Parathyroid adenoma (tissue), 2 donors: ENCODE measurements around the gene FAM120AOS.

ENCODE experiments used
- H2AFZ ChIP-seq: fragments of 300-600 bp; sonication (generic); one replicate; pipeline ENCODE4 v1.7.0; 2017; ENCODE audit warnings: antibody characterized with exemption, mild to moderate bottlenecking
- H3K27ac ChIP-seq: fragments of 300-600 bp; sonication (generic); one replicate; pipeline ENCODE4 v1.7.0; 2017
- H3K27me3 ChIP-seq: fragments of 300-600 bp; sonication (generic); one replicate; pipeline ENCODE4 v1.7.0; 2017; ENCODE audit warnings: low read length; ENCODE audit not compliant: control insufficient read depth, insufficient read depth
- H3K36me3 ChIP-seq: fragments of 300-600 bp; sonication (generic); one replicate; pipeline ENCODE4 v1.7.0; 2017; ENCODE audit warnings: low read length; ENCODE audit not compliant: control insufficient read depth, insufficient read depth
- H3K4me1 ChIP-seq: fragments of 300-600 bp; sonication (generic); one replicate; pipeline ENCODE4 v1.7.0; 2017; ENCODE audit warnings: control low read depth
- H3K4me2 ChIP-seq: fragments of 300-600 bp; sonication (generic); one replicate; pipeline ENCODE4 v1.7.0; 2017; ENCODE audit warnings: low read length
- H3K4me3 ChIP-seq: fragments of 300-600 bp; sonication (generic); one replicate; pipeline ENCODE4 v1.7.0; 2017; ENCODE audit warnings: low read depth, low read length
- H3K79me2 ChIP-seq: fragments of 300-600 bp; sonication (generic); one replicate; pipeline ENCODE4 v1.7.0; 2017; ENCODE audit warnings: control low read depth
- H3K9ac ChIP-seq: fragments of 300-600 bp; sonication (generic); one replicate; pipeline ENCODE4 v1.7.0; 2017; ENCODE audit warnings: mild to moderate bottlenecking
- H3K9me3 ChIP-seq: fragments of 300-600 bp; sonication (generic); one replicate; pipeline ENCODE4 v1.7.0; 2017; ENCODE audit warnings: low read length; ENCODE audit not compliant: control insufficient read depth
- TF ChIP-seq, protein P1 (sequence below): fragments of 300-600 bp; sonication (generic); IDR thresholded peaks from one replicate; pipeline ENCODE4 v1.7.0; 2017; ENCODE audit warnings: antibody characterized with exemption, mild to moderate bottlenecking
- donor health status: primary hyperparathyroidism.

Gene FAM120AOS

DNA sequence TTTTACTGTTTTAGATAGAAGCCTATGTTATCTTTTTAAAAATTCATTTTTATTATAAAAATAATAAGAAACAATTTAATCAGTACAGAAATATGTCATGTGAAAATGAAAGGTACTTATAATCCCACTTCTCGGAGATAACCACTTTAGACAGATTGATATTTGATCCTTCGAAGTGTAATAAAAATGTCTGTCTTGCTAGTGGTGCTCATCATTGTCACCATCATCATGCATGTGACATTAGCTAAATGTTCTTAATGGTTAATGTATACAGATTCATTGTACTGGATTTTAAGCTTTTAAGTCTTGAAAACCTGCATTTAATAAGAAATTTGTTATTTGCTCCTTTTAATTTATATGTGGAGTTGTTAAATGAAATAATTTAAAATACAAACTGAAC, 30.1 kb upstream of the FAM120AOS start:
- no peaks in the 10 kb centered on the region for H3K4me1 ChIP-seq
- no peaks in the 10 kb centered on the region for H3K9me3 ChIP-seq
- TF ChIP-seq, protein P1, sequence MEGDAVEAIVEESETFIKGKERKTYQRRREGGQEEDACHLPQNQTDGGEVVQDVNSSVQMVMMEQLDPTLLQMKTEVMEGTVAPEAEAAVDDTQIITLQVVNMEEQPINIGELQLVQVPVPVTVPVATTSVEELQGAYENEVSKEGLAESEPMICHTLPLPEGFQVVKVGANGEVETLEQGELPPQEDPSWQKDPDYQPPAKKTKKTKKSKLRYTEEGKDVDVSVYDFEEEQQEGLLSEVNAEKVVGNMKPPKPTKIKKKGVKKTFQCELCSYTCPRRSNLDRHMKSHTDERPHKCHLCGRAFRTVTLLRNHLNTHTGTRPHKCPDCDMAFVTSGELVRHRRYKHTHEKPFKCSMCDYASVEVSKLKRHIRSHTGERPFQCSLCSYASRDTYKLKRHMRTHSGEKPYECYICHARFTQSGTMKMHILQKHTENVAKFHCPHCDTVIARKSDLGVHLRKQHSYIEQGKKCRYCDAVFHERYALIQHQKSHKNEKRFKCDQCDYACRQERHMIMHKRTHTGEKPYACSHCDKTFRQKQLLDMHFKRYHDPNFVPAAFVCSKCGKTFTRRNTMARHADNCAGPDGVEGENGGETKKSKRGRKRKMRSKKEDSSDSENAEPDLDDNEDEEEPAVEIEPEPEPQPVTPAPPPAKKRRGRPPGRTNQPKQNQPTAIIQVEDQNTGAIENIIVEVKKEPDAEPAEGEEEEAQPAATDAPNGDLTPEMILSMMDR = no peak
- peaks cover 40% of the 10 kb centered on the region for H3K79me2 ChIP-seq
- H3K4me3 ChIP-seq = no peak overlapping the region
- H3K4me2 ChIP-seq = no peak overlapping the region
- H2AFZ ChIP-seq = no peak overlapping the region
- no peak overlapping the region for H3K27ac ChIP-seq
- H3K36me3 ChIP-seq = no peaks in the 10 kb centered on the region
- no peaks in the 10 kb centered on the region for H3K27me3 ChIP-seq
- no peak overlapping the region for H3K9ac ChIP-seq

DNA sequence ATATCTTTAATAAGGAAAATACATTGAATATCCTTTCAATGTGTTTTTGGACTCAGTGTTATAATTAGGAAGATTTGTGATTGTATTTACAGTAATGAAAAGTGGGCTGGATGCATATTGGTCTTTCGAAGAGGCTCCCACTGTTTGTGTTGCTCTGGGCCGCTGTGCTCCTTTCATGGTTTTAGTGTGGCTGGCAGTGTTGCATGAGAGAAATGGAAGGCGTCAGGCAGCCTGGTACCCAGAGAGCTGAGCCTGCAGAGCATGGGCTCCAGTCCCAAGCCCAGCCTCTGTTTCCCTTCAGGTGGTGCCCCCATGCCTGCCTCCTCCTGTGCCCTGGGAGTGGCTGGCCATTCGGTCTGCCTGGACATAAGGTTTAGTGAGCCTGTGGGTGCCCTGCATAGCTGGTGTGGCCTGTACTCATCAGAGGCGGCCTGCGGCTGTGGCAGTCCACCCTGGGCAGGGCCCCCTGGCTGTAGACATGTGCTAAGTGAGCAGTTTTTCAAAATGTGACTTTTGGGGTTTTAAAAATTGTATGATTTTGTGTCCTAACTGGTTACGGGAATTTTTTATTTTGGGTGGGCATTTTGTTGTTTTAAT, 27.4 kb upstream of the FAM120AOS start:
- Histone ChIP-seq H3K27me3 (no peaks in the 10 kb centered on the region), H3K4me3 (no peak overlapping the region), H3K9ac (no peak overlapping the region), H2AFZ (no peak overlapping the region), H3K4me1 (no peaks in the 10 kb centered on the region), H3K79me2 (peaks cover 37% of the 10 kb centered on the region), H3K9me3 (no peaks in the 10 kb centered on the region), H3K36me3 (no peaks in the 10 kb centered on the region), H3K27ac (no peak overlapping the region), H3K4me2 (no peak overlapping the region)
- TF ChIP-seq, protein P1 = no peak

- Histone ChIP-seq H3K79me2 (peaks cover 31% of the 10 kb centered on the region), H3K27ac (no peak overlapping the region), H3K36me3 (no peaks in the 10 kb centered on the region), H3K9ac (no peak overlapping the region), H3K4me2 (no peak overlapping the region), H3K4me3 (no peak overlapping the region), H3K9me3 (no peaks in the 10 kb centered on the region), H3K27me3 (no peaks in the 10 kb centered on the region), H3K4me1 (no peaks in the 10 kb centered on the region), H2AFZ (no peak overlapping the region)
- TF ChIP-seq, protein P1 = no peak
Observed at GRCh38 chr9:93480262-93480661, 26.9 kb upstream of the FAM120AOS start.

DNA sequence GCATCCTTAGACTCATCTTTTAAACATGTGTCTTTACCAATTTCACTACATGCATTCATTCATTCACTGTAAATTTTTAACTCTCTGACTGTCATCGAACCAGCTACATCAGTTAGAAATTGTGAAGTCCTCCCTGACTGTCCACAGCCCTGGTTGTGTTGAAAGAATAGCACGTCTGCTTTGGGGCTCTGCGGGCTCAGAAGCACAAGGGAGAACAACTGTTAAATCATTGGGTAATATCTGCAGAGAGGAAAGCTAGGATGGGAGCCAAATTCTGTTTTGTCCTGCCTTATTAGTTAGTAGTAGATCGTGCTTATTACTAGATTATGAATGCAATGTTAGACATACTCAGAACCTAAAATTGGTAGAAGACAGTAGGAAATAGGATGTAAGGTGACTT, 26.3 kb upstream of the FAM120AOS start:
- H2AFZ ChIP-seq = no peak overlapping the region
- H3K79me2 ChIP-seq = peaks cover 30% of the 10 kb centered on the region
- TF ChIP-seq, protein P1 = no peak
- no peaks in the 10 kb centered on the region for H3K9me3 ChIP-seq
- H3K27ac ChIP-seq = no peak overlapping the region
- no peaks in the 10 kb centered on the region for H3K36me3 ChIP-seq
- no peak overlapping the region for H3K4me2 ChIP-seq
- no peak overlapping the region for H3K4me3 ChIP-seq
- no peaks in the 10 kb centered on the region for H3K4me1 ChIP-seq
- no peaks in the 10 kb centered on the region for H3K27me3 ChIP-seq
- H3K9ac ChIP-seq = no peak overlapping the region

- no peaks in the 10 kb centered on the region for H3K36me3 ChIP-seq
- TF ChIP-seq, protein P1 = no peak
- no peak overlapping the region for H3K27ac ChIP-seq
- no peaks in the 10 kb centered on the region for H3K9me3 ChIP-seq
- H3K4me1 ChIP-seq = no peaks in the 10 kb centered on the region
- peaks cover 26% of the 10 kb centered on the region for H3K79me2 ChIP-seq
- H3K4me2 ChIP-seq = no peak overlapping the region
- H3K9ac ChIP-seq = no peak overlapping the region
- no peak overlapping the region for H3K4me3 ChIP-seq
- no peaks in the 10 kb centered on the region for H3K27me3 ChIP-seq
- no peak overlapping the region for H2AFZ ChIP-seq
Observed at GRCh38 chr9:93477397-93477796, 24.0 kb upstream of the FAM120AOS start.
